ENCODE measurements around the gene CLEC4F. TPM values are rescaled to one million over a fixed set of nuclear protein-coding genes. Genes with fewer than 3 reads are reported as not detected.

Gene CLEC4F
- total and polyA plus RNA-seq, 4 donors: 0.03 to 0.25 (median 0.19) TPM; not detected in 1

- TF ChIP-seq FOXA1 (IDR thresholded peaks at IDR 0.05) (no peak), REST (IDR thresholded peaks at IDR 0.05) (no peak), FOXA2 (IDR thresholded peaks at IDR 0.05) (no peak), NR2F2 (IDR thresholded peaks at IDR 0.05) (no peak)
- WGBS: 74% methylated on average over 2 of the region's 2 CpGs
- Histone ChIP-seq H3K36me3 (ENCODE audit: control insufficient read depth in 4 of 4, insufficient read depth in 3 of 4, low read depth in 1 of 4, low read length in 3 of 4) (no peaks in the 10 kb centered on the region), H3K27me3 (ENCODE audit: control insufficient read depth in 4 of 4, insufficient read depth in 4 of 4, low read length in 3 of 4) (peaks cover 0 to 7% (median 3%) of the 10 kb centered on the region in 4 donors), H3K4me3 (ENCODE audit: low read depth in 1 of 3, low read length in 3 of 3) (no peak overlapping the region), H3K9ac (ENCODE audit: low read depth in 1 of 2, low read length in 2 of 2) (no peak overlapping the region), H3K9me3 (ENCODE audit: control insufficient read depth in 4 of 4, low read length in 3 of 4) (peaks cover 0 to 4% (median 0%) of the 10 kb centered on the region in 4 donors), H3K4me1 (ENCODE audit: control insufficient read depth in 4 of 4, insufficient read depth in 4 of 4, low read length in 3 of 4) (peaks cover 3 to 4% (median 3%) of the 10 kb centered on the region in 4 donors), H3K27ac (ENCODE audit: low read depth in 1 of 2, low read length in 2 of 2) (no peak overlapping the region)
- no peak for DNase-seq (ENCODE audit: low spot score)
Measured at GRCh38 chr2:70772486-70773155, 47.8 kb downstream of the CLEC4F start.

- peaks cover 0 to 8% (median 6%) of the 10 kb centered on the region in 4 donors for H3K27me3 ChIP-seq (ENCODE audit: control insufficient read depth in 4 of 4, insufficient read depth in 4 of 4, low read length in 3 of 4)
- WGBS: 83% methylated on average over 2 of the region's 2 CpGs
- peaks cover 3 to 13% (median 10%) of the 10 kb centered on the region in 4 donors for H3K4me1 ChIP-seq (ENCODE audit: control insufficient read depth in 4 of 4, insufficient read depth in 4 of 4, low read length in 3 of 4)
- no peak for DNase-seq (ENCODE audit: low spot score)
- no peak overlapping the region for H3K9ac ChIP-seq (ENCODE audit: low read depth in 1 of 2, low read length in 2 of 2)
- H3K9me3 ChIP-seq (ENCODE audit: control insufficient read depth in 4 of 4, low read length in 3 of 4): peaks cover 0 to 4% (median 0%) of the 10 kb centered on the region in 4 donors
- TF ChIP-seq REST (IDR thresholded peaks at IDR 0.05) (no peak), YY1 (IDR thresholded peaks at IDR 0.05) (no peak), CTCF (IDR thresholded peaks at IDR 0.05; ENCODE audit: low read depth, low read length, missing input control) (no peak), EGR1 (IDR thresholded peaks at IDR 0.05; ENCODE audit: low read depth in 2 of 2) (no peak), GABPA (IDR thresholded peaks at IDR 0.05 in 1 of 2, conservative IDR thresholded peaks at IDR 0.05 in 1 of 2) (no peak), MAX (IDR thresholded peaks at IDR 0.05) (no peak), FOXA1 (IDR thresholded peaks at IDR 0.05) (no peak), TAF1 (conservative IDR thresholded peaks at IDR 0.05) (no peak), HNF4A (conservative IDR thresholded peaks at IDR 0.05) (no peak), ZBTB33 (IDR thresholded peaks at IDR 0.05) (no peak), SP1 (IDR thresholded peaks at IDR 0.05) (no peak)
- no peak overlapping the region for H3K27ac ChIP-seq (ENCODE audit: low read depth in 1 of 2, low read length in 2 of 2)
- no peak overlapping the region for H3K4me3 ChIP-seq (ENCODE audit: low read depth in 1 of 3, low read length in 3 of 3)
- H3K36me3 ChIP-seq (ENCODE audit: control insufficient read depth in 4 of 4, insufficient read depth in 3 of 4, low read depth in 1 of 4, low read length in 3 of 4): no peaks in the 10 kb centered on the region
Measured at GRCh38 chr2:70771446-70771845, 49.0 kb downstream of the CLEC4F start.
